ENCODE data around the gene KRTAP9-1. TPM values are rescaled to one million over a fixed set of nuclear protein-coding genes. Genes with fewer than 3 reads are reported as not detected.

Gene KRTAP9-1
- total RNA-seq, 2 donors from 2014 or later, result not detected

- Mint-ChIP-seq H3K9me3 (no peaks in the 10 kb centered on the region), H3K27ac (no peak overlapping the region)
- no peak for ATAC-seq
Observed at GRCh38 chr17:41171886-41172285, 17.8 kb upstream of the KRTAP9-1 start.

GRCh38 chr17:41176744-41177387 is 12.8 kb upstream of the KRTAP9-1 start:
- Mint-ChIP-seq H3K36me3 (no peaks in the 10 kb centered on the region), H3K27ac (no peak overlapping the region), H3K9me3 (no peaks in the 10 kb centered on the region)
- DNase-seq (ENCODE audit: low spot score in 2 of 2) (no peak), ATAC-seq (no peak)

More at GRCh38 chr17:41171886-41172285, 17.8 kb upstream of the KRTAP9-1 start:
- no peak for DNase-seq (ENCODE audit: low spot score in 2 of 2)
- no peaks in the 10 kb centered on the region for H3K36me3 Mint-ChIP-seq

- H3K9me3 Mint-ChIP-seq, result no peaks in the 10 kb centered on the region
- no peak within 1 kb of the TSS for H3K27ac Mint-ChIP-seq
- no peak for ATAC-seq
- DNase-seq (ENCODE audit: low spot score in 2 of 2), result no peak
- no peaks in the 10 kb centered on the region for H3K36me3 Mint-ChIP-seq
Observed at GRCh38 chr17:41177727-41178271, 11.9 kb upstream of the KRTAP9-1 start, which contains the start of gene KRTAP4-2. Gene KRTAP4-2 (minus strand): TSS chr17:41178221. CDS start chr17:41178164, 57 bp downstream.

GRCh38 chr17:41178341-41178740 is 11.3 kb upstream of the KRTAP9-1 start:
- ATAC-seq (peak in 1 of 2 donors; percentile 31), DNase-seq (ENCODE audit: low spot score in 2 of 2) (no peak)
- Mint-ChIP-seq H3K9me3 (no peaks in the 10 kb centered on the region), H3K27ac (no peak overlapping the region), H3K36me3 (no peaks in the 10 kb centered on the region)

- H3K27ac Mint-ChIP-seq, result no peak overlapping the region
- no peaks in the 10 kb centered on the region for H3K36me3 Mint-ChIP-seq
- no peaks in the 10 kb centered on the region for H3K9me3 Mint-ChIP-seq
Observed at GRCh38 chr17:41178843-41179616, 10.7 kb upstream of the KRTAP9-1 start.

GRCh38 chr17:41184480-41184961 is 5.2 kb upstream of the KRTAP9-1 start, which contains the start of gene KRTAP4-1:
Gene KRTAP4-1 (minus strand): TSS chr17:41184911. CDS start chr17:41184854, 57 bp downstream.
- ATAC-seq (no peak), DNase-seq (ENCODE audit: low spot score in 2 of 2) (no peak)
- Mint-ChIP-seq H3K9me3 (no peaks in the 10 kb centered on the region), H3K27ac (no peak within 1 kb of the TSS), H3K36me3 (no peaks in the 10 kb centered on the region)

More at GRCh38 chr17:41178843-41179616, 10.7 kb upstream of the KRTAP9-1 start:
- ATAC-seq, result no peak
- no peak for DNase-seq (ENCODE audit: low spot score in 2 of 2)

- Mint-ChIP-seq H3K27ac (no peak overlapping the region), H3K9me3 (no peaks in the 10 kb centered on the region), H3K36me3 (no peaks in the 10 kb centered on the region)
- ATAC-seq (peak in 1 of 2 donors; percentile 58), DNase-seq (ENCODE audit: low spot score in 2 of 2) (no peak)
Observed at GRCh38 chr17:41185001-41185400, 4.7 kb upstream of the KRTAP9-1 start.

GRCh38 chr17:41186872-41187271 is 2.8 kb upstream of the KRTAP9-1 start:
- no peaks in the 10 kb centered on the region for H3K9me3 Mint-ChIP-seq
- H3K36me3 Mint-ChIP-seq, result no peaks in the 10 kb centered on the region
- DNase-seq (ENCODE audit: low spot score in 2 of 2) (no peak), ATAC-seq (no peak)
- H3K27ac Mint-ChIP-seq, result no peak overlapping the region

GRCh38 chr17:41190328-41190727 is 641 bp downstream of the KRTAP9-1 start:
- no peaks in the 10 kb centered on the region for H3K36me3 Mint-ChIP-seq
- H3K27ac Mint-ChIP-seq, result peak overlapping the region in 1 of 2 donors; percentile 3
- no peak for DNase-seq (ENCODE audit: low spot score in 2 of 2)
- peaks cover 3 to 4% of the 10 kb centered on the region in 2 donors for H3K9me3 Mint-ChIP-seq
- ATAC-seq, result no peak

GRCh38 chr17:41196068-41196467 is 6.4 kb downstream of the KRTAP9-1 start:
- no peaks in the 10 kb centered on the region for H3K36me3 Mint-ChIP-seq
- no peak overlapping the region for H3K27ac Mint-ChIP-seq
- DNase-seq (ENCODE audit: low spot score in 2 of 2), result no peak
- no peak for ATAC-seq
- peaks cover 8% of the 10 kb centered on the region in 2 donors for H3K9me3 Mint-ChIP-seq

- ATAC-seq, result no peak
- H3K9me3 Mint-ChIP-seq, result peaks cover 3 to 5% of the 10 kb centered on the region in 2 donors
- H3K36me3 Mint-ChIP-seq, result no peaks in the 10 kb centered on the region
- DNase-seq (ENCODE audit: low spot score in 2 of 2), result no peak
- H3K27ac Mint-ChIP-seq, result no peak overlapping the region
Observed at GRCh38 chr17:41199421-41200078, 9.9 kb downstream of the KRTAP9-1 start.

GRCh38 chr17:41211845-41212466 is 22.3 kb downstream of the KRTAP9-1 start:
- Mint-ChIP-seq H3K36me3 (no peaks in the 10 kb centered on the region), H3K27ac (no peak overlapping the region), H3K9me3 (no peaks in the 10 kb centered on the region)
- no peak for DNase-seq (ENCODE audit: low spot score in 2 of 2)
- ATAC-seq, result peak in 1 of 2 donors; percentile 66

- Mint-ChIP-seq H3K27ac (no peak overlapping the region), H3K36me3 (no peaks in the 10 kb centered on the region), H3K9me3 (no peaks in the 10 kb centered on the region)
- no peak for DNase-seq (ENCODE audit: low spot score in 2 of 2)
- ATAC-seq, result no peak
Observed at GRCh38 chr17:41212524-41213169, 23.0 kb downstream of the KRTAP9-1 start.

- no peak for DNase-seq (ENCODE audit: low spot score in 2 of 2)
- Mint-ChIP-seq H3K9me3 (peaks cover 4 to 16% of the 10 kb centered on the region in 2 donors), H3K36me3 (peaks cover 5 to 19% of the 10 kb centered on the region in 2 donors), H3K27ac (no peak overlapping the region)
- ATAC-seq, result no peak
Observed at GRCh38 chr17:41215681-41216080, 26.0 kb downstream of the KRTAP9-1 start.

GRCh38 chr17:41223821-41224220 is 34.1 kb downstream of the KRTAP9-1 start:
- ATAC-seq, result no peak
- Mint-ChIP-seq H3K9me3 (peaks cover 4 to 20% of the 10 kb centered on the region in 2 donors), H3K36me3 (peaks cover 5 to 16% of the 10 kb centered on the region in 2 donors), H3K27ac (no peak overlapping the region)
- DNase-seq (ENCODE audit: low spot score in 2 of 2), result no peak

- peaks cover 0 to 4% of the 10 kb centered on the region in 2 donors for H3K9me3 Mint-ChIP-seq
- DNase-seq (ENCODE audit: low spot score in 2 of 2), result no peak
- no peak for ATAC-seq
- H3K27ac Mint-ChIP-seq, result no peak overlapping the region
- peaks cover 0 to under 1% of the 10 kb centered on the region in 2 donors for H3K36me3 Mint-ChIP-seq
Observed at GRCh38 chr17:41226051-41226450, 36.4 kb downstream of the KRTAP9-1 start.

Measured in activated naive CD4-positive, alpha-beta T cell treated with anti-CD3 and anti-CD28 coated beads, Interleukin-2, amount 50 U/mL, for 72 hours (primary cell).